Panc1 (cell line): ENCODE results near the gene NDC1. TPM values are rescaled to one million over a fixed set of nuclear protein-coding genes. Genes with fewer than 3 reads are reported as not detected.

ENCODE experiments used
- ATAC-seq: fragments of 200-7000 bp; cut with Tn5 transposase; 2 replicates; pipeline ENCODE4 v1.9.1; 2020; ENCODE audit warnings: mild to moderate bottlenecking, moderate library complexity
- BruUV-seq: library from RNA; stranded (reverse); fragments of 400-500 nt; replicated peaks from 2 replicates; lab custom pipeline; 2021; lab: Mats Ljungman, UMichigan
- CTCF ChIA-PET: fragments of 300-600 bp; sonication (Branson Sonifier 250); formaldehyde crosslinking; loops from one replicate; lab custom pipeline; 2022; ENCODE audit warnings: antibody characterized with exemption; lab: Charles Lee
- POLR2A ChIA-PET: fragments of 300-600 bp; sonication (Branson Sonifier 250); formaldehyde crosslinking; loops from one replicate; lab custom pipeline; 2022; ENCODE audit warnings: antibody characterized with exemption; lab: Charles Lee
- DNase-seq: peaks from one replicate; pipeline ENCODE4 v3.0.0-alpha.2; 2010; ENCODE audit warnings: low read depth, low spot score
- H3K27ac ChIP-seq: 2 replicates; pipeline ENCODE4 v1.5.1; 2011; ENCODE audit warnings: mild to moderate bottlenecking, low read length, inconsistent platforms
- H3K27me3 ChIP-seq: fragments of 200-500 bp; sonication (Bioruptor generic); 2 replicates; pipeline ENCODE4 v1.6.0; 2014; ENCODE audit warnings: low read length, inconsistent platforms; ENCODE audit not compliant: control insufficient read depth, insufficient read depth
- H3K36me3 ChIP-seq: fragments of 200-500 bp; sonication (Bioruptor generic); 2 replicates; pipeline ENCODE4 v1.5.1; 2014; ENCODE audit warnings: inconsistent platforms, mild to moderate bottlenecking, low read length, moderate library complexity; ENCODE audit not compliant: control insufficient read depth, insufficient read depth
- H3K4me1 ChIP-seq: 2 replicates; pipeline ENCODE4 v1.5.1; 2011; ENCODE audit warnings: inconsistent platforms, mild to moderate bottlenecking, low read length, moderate library complexity; ENCODE audit not compliant: control insufficient read depth, insufficient read depth
- H3K4me3 ChIP-seq, 2 experiments: 2 replicates each; pipeline ENCODE4 v1.5.1; 2011 to 2012; ENCODE audit warnings: low read depth in 2 of 2, low read length in 2 of 2, mild to moderate bottlenecking in 2 of 2, inconsistent platforms in 1 of 2, moderate library complexity in 1 of 2
- H3K9me3 ChIP-seq: fragments of 200-500 bp; sonication (Bioruptor generic); 2 replicates; pipeline ENCODE4 v1.5.1; 2014; ENCODE audit warnings: low read depth, mild to moderate bottlenecking, inconsistent platforms, low read length, moderate library complexity; ENCODE audit not compliant: control insufficient read depth, insufficient read depth
- POLR2AphosphoS5 ChIP-seq: IDR thresholded peaks from 2 replicates; pipeline ENCODE4 v1.6.1; 2012; ENCODE audit warnings: mild to moderate bottlenecking, low read depth, low read length, moderate library complexity
- SIN3A ChIP-seq: IDR thresholded peaks from 2 replicates; pipeline ENCODE4 v1.6.1; 2012; ENCODE audit warnings: low read depth, mild to moderate bottlenecking, low read length, moderate library complexity, borderline replicate concordance; ENCODE audit not compliant: insufficient read depth
- TCF7L2 ChIP-seq: IDR thresholded peaks from 2 replicates; pipeline ENCODE4 v1.6.1; 2011; ENCODE audit warnings: mild to moderate bottlenecking, low read depth, low read length, inconsistent platforms
- in situ Hi-C: cut with HindIII; loops from 2 replicates; pipeline ENCODE4 v1.10.0; 2016; ENCODE audit warnings: low sequenced_read_pairs, low pct_unique_long_range_greater_than_20kb
- intact Hi-C: fragments of 100-400 bp; cut with micrococcal nuclease; formaldehyde crosslinking; loops from one replicate; pipeline ENCODE4 v1.10.0; 2022; ENCODE audit not compliant: unreplicated experiment
- total RNA-seq: library from RNA; stranded (reverse); gene quantifications from one replicate; pipeline ENCODE4 v1.2.1, GENCODE V29; 2021; ENCODE audit not compliant: unreplicated experiment
- TF ChIP-seq, protein P1 (sequence below), 2 experiments: IDR thresholded peaks; 2 replicates each; pipeline ENCODE4 v1.6.1; 2011 to 2012; ENCODE audit warnings: low read depth in 2 of 2, control low read depth in 1 of 2, low read length in 1 of 2, mild to moderate bottlenecking in 1 of 2, moderate library complexity in 1 of 2; ENCODE audit not compliant: insufficient read depth in 1 of 2
- TF ChIP-seq, protein P2 (sequence below): fragments of 450-650 bp; IDR thresholded peaks from 2 replicates; pipeline ENCODE4 v1.5.1; 2017; ENCODE audit warnings: mild to moderate bottlenecking

NDC1 gene
- total RNA-seq, 1 experiment from 2014 or later: 44.4 TPM

DNA sequence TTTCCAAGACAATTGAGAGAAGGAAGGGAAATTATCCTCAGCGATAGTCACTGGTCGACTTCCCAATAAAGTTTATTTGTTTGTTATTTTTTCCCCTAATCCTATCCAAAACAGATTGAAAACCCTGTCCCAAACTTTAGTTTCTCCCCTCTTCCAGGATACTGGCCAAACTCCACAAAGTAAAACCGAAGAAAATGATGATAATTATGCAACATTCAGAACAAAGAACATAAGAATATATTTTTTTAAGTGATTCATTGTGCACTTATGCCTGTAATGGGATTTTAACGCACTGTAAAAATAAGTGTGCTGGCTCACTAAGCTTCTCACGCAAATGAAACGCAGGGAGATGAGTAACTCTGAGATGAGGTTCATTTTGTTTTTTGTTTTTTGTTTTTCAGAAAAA, 105.2 kb downstream of the NDC1 start:
- Histone ChIP-seq H3K27me3 (peaks cover 11% of the 10 kb centered on the region), H3K4me1 (peaks cover 3% of the 10 kb centered on the region; the same call in 1 of the 2 replicates), H3K36me3 (no peaks in the 10 kb centered on the region), H3K4me3 (no peak overlapping the region), H3K27ac (no peak overlapping the region), H3K9me3 (no peaks in the 10 kb centered on the region)
- no peak for ATAC-seq
- TF ChIP-seq, protein P1, sequence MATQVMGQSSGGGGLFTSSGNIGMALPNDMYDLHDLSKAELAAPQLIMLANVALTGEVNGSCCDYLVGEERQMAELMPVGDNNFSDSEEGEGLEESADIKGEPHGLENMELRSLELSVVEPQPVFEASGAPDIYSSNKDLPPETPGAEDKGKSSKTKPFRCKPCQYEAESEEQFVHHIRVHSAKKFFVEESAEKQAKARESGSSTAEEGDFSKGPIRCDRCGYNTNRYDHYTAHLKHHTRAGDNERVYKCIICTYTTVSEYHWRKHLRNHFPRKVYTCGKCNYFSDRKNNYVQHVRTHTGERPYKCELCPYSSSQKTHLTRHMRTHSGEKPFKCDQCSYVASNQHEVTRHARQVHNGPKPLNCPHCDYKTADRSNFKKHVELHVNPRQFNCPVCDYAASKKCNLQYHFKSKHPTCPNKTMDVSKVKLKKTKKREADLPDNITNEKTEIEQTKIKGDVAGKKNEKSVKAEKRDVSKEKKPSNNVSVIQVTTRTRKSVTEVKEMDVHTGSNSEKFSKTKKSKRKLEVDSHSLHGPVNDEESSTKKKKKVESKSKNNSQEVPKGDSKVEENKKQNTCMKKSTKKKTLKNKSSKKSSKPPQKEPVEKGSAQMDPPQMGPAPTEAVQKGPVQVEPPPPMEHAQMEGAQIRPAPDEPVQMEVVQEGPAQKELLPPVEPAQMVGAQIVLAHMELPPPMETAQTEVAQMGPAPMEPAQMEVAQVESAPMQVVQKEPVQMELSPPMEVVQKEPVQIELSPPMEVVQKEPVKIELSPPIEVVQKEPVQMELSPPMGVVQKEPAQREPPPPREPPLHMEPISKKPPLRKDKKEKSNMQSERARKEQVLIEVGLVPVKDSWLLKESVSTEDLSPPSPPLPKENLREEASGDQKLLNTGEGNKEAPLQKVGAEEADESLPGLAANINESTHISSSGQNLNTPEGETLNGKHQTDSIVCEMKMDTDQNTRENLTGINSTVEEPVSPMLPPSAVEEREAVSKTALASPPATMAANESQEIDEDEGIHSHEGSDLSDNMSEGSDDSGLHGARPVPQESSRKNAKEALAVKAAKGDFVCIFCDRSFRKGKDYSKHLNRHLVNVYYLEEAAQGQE (IDR thresholded peaks at IDR 0.05; ENCODE audit: insufficient read depth in 1 of 2, low read depth in 2 of 2, low read length in 1 of 2): no peak
- TF ChIP-seq SIN3A: no peak
- TF ChIP-seq POLR2AphosphoS5: no peak
- no peak for TF ChIP-seq TCF7L2
- TF ChIP-seq, protein P2, sequence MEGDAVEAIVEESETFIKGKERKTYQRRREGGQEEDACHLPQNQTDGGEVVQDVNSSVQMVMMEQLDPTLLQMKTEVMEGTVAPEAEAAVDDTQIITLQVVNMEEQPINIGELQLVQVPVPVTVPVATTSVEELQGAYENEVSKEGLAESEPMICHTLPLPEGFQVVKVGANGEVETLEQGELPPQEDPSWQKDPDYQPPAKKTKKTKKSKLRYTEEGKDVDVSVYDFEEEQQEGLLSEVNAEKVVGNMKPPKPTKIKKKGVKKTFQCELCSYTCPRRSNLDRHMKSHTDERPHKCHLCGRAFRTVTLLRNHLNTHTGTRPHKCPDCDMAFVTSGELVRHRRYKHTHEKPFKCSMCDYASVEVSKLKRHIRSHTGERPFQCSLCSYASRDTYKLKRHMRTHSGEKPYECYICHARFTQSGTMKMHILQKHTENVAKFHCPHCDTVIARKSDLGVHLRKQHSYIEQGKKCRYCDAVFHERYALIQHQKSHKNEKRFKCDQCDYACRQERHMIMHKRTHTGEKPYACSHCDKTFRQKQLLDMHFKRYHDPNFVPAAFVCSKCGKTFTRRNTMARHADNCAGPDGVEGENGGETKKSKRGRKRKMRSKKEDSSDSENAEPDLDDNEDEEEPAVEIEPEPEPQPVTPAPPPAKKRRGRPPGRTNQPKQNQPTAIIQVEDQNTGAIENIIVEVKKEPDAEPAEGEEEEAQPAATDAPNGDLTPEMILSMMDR: no peak
- ChIA-PET POLR2A (no interaction called here), CTCF (interaction anchor here (0.6 kb wide), 1 partner anchor 82 kb away, joined by 10 read pairs; no protein-coding TSS in a partner anchor)
- in situ Hi-C loops (no loop called here), intact Hi-C loops (no loop called here)
- BruUV-seq: no TSS peak
- no peak for DNase-seq

DNA sequence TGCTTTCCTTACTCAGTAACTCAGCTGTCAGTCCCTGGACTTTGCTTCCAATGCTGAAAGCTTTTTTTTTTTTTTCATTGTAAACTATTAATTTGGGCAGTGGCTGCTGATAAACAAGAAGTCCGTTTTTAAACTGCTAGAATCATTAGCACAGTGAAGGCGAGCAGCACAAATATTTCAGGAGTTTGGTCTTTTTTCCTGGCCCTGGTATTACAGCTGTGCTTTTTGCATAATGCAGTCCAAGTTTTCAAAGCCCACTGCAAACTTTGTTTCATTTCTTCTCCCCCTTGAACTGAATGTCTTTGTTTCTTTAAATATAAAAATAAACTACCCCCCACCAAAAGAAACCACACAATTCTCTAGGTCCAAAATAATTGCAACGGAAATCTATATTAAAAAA, 105.7 kb downstream of the NDC1 start:
- ChIA-PET POLR2A (no interaction called here), CTCF (no interaction called here)
- BruUV-seq: no TSS peak
- intact Hi-C loops: no loop called here
- Histone ChIP-seq H3K27me3 (peaks cover 10% of the 10 kb centered on the region), H3K27ac (no peak overlapping the region), H3K4me1 (peaks cover 2% of the 10 kb centered on the region; the same call in 1 of the 2 replicates), H3K4me3 (no peak overlapping the region), H3K36me3 (no peaks in the 10 kb centered on the region), H3K9me3 (no peaks in the 10 kb centered on the region)
- no peak for TF ChIP-seq TCF7L2
- TF ChIP-seq POLR2AphosphoS5: no peak
- no peak for TF ChIP-seq SIN3A
- TF ChIP-seq, protein P2: no peak
- TF ChIP-seq, protein P1 (IDR thresholded peaks at IDR 0.05; ENCODE audit: insufficient read depth in 1 of 2, low read depth in 2 of 2, low read length in 1 of 2): no peak
- DNase-seq (no peak), ATAC-seq (no peak)
- in situ Hi-C loops: no loop called here
